Esophagus squamous epithelium (tissue), 5 donors: Measurements from ENCODE around the gene ANTXR1. TPM values are rescaled to one million over a fixed set of nuclear protein-coding genes. Genes with fewer than 3 reads are reported as not detected.
A peak's percentile ranks its signal among the peaks of the same experiment; 100 is the strongest.

ENCODE experiments used
- DNase-seq: peaks from one replicate; lab custom pipeline; 2025; lab: John Stamatoyannopoulos, UW
- H3K27ac ChIP-seq, 4 donors: fragments of 200-600 bp; sonication (generic); one replicate each; pipeline ENCODE4 v1.5.1; 2016 to 2019; ENCODE audit warnings: mild to moderate bottlenecking in 1 of 4
- H3K27me3 ChIP-seq, 4 donors: fragments of 200-600 bp; sonication (generic); 1 replicate in 3 of 4; 2 replicates in 1 of 4; pipeline versions ENCODE4 v1.5.1 to v1.6.0; 2017 to 2021; ENCODE audit warnings: antibody characterized with exemption in 1 of 4
- H3K36me3 ChIP-seq, 3 donors: fragments of 200-600 bp; sonication (generic); one replicate each; pipeline ENCODE4 v1.5.1; 2016 to 2019
- H3K4me1 ChIP-seq, 3 donors: fragments of 200-600 bp; sonication (generic); one replicate each; pipeline ENCODE4 v1.5.1; 2017 to 2019
- H3K4me3 ChIP-seq, 4 donors: fragments of 200-600 bp; sonication (generic); 1 replicate in 3 of 4; 2 replicates in 1 of 4; pipeline ENCODE4 v1.5.1; 2016 to 2019; ENCODE audit warnings: mild to moderate bottlenecking in 2 of 4, moderate library complexity in 1 of 4
- H3K9me3 ChIP-seq, 3 donors: fragments of 200-600 bp; sonication (generic); one replicate each; pipeline ENCODE4 v1.5.1; 2016 to 2019
- POLR2A ChIP-seq, 4 donors: fragments of 450-650 bp; IDR thresholded peaks; one replicate each; pipeline ENCODE4 v1.6.1; 2017; ENCODE audit warnings: antibody characterized with exemption in 4 of 4, mild to moderate bottlenecking in 4 of 4, moderate library complexity in 3 of 4
- WGBS, 2 donors: methylation state at CpG; one replicate each; pipeline ENCODE4 v1.1.5; 2018; 5-methylcytosine and 5-hydroxymethylcytosine counted together
- intact Hi-C: fragments of 100-400 bp; cut with DNase I; formaldehyde crosslinking; loops from one replicate; pipeline ENCODE4 v1.15.0; 2022
- total RNA-seq, 4 donors: library from RNA; depleted of rRNA; stranded (reverse); fragments of >200 nt; gene quantifications; one replicate each; pipeline ENCODE4 v1.1.0, GENCODE V29; 2016
- TF ChIP-seq, protein P1 (sequence below), 6 experiments: fragments of 450-650 bp in 4 of 6; fragments of 200-600 bp in 2 of 6; sonication (generic) in 2 of 6; IDR thresholded peaks; one replicate each; pipeline ENCODE4 v1.5.1; 2016 to 2019; ENCODE audit warnings: antibody characterized with exemption in 6 of 6, mild to moderate bottlenecking in 4 of 6, moderate library complexity in 4 of 6
- donor health status: DM: yes; HTN: yes; CAD: no.

ANTXR1 gene
- total RNA-seq, 4 donors from 2014 or later = 7.8 to 50.9 (median 17.3) TPM

DNA sequence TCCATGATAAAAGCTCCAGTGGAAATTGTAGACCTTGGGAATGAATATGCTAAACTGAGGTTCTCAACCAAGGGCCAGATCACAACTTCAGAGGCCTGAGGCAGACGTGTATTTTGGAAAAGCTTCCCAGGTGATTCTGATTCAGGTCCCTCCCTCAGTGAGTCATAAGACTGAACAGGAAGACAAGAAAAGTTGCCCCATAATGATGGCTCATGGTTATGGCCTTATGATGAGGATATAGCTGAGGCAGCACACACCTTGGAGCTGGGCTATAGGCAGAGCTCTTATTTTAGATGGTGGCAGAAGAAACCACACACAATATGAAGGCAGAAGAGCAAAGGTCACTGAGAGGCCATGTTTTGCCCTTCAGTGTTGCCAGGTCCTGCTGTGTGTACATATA lies 9.6 kb downstream of the ANTXR1 start:
- no peaks in the 10 kb centered on the region for H3K27me3 ChIP-seq
- H3K4me1 ChIP-seq = peaks cover 0 to 71% (median 27%) of the 10 kb centered on the region in 3 donors
- no peaks in the 10 kb centered on the region for H3K36me3 ChIP-seq
- TF ChIP-seq POLR2A (IDR thresholded peaks at IDR 0.05) = no peak
- TF ChIP-seq, protein P1, sequence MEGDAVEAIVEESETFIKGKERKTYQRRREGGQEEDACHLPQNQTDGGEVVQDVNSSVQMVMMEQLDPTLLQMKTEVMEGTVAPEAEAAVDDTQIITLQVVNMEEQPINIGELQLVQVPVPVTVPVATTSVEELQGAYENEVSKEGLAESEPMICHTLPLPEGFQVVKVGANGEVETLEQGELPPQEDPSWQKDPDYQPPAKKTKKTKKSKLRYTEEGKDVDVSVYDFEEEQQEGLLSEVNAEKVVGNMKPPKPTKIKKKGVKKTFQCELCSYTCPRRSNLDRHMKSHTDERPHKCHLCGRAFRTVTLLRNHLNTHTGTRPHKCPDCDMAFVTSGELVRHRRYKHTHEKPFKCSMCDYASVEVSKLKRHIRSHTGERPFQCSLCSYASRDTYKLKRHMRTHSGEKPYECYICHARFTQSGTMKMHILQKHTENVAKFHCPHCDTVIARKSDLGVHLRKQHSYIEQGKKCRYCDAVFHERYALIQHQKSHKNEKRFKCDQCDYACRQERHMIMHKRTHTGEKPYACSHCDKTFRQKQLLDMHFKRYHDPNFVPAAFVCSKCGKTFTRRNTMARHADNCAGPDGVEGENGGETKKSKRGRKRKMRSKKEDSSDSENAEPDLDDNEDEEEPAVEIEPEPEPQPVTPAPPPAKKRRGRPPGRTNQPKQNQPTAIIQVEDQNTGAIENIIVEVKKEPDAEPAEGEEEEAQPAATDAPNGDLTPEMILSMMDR (IDR thresholded peaks at IDR 0.05) = no peak
- H3K9me3 ChIP-seq = no peaks in the 10 kb centered on the region
- intact Hi-C loops = no loop called here
- H3K27ac ChIP-seq = peak overlapping the region in 2 of 4 donors; percentile 11 to 36
- no peak for DNase-seq
- H3K4me3 ChIP-seq = no peak overlapping the region
- 13 to 33% methylated on average over 1 of the region's 1 CpG for WGBS, 2 donors

DNA sequence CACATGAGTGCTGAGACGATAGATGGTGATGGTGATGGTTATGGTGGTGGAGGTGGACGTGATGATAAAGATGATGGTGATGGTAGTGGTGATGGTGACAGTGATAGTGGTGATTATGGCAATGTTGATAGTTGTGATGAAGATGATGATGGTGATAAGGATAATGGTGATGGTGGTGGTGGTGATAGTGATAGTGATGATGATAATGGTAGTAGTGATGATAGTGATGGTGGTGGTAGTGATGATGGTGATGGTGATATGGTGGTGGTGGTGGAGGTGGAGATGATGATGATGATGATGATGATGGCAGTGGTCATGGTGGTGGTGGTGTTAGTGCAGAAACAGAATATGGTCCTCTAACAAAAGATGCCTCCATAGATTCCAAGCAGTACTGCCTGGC lies 10.3 kb downstream of the ANTXR1 start:
- H3K9me3 ChIP-seq = no peaks in the 10 kb centered on the region
- TF ChIP-seq POLR2A (IDR thresholded peaks at IDR 0.05) = no peak
- TF ChIP-seq, protein P1 (IDR thresholded peaks at IDR 0.05) = no peak
- intact Hi-C loops = no loop called here
- H3K36me3 ChIP-seq = no peaks in the 10 kb centered on the region
- peak overlapping the region in 2 of 4 donors; percentile 11 to 36 for H3K27ac ChIP-seq
- WGBS, 2 donors = 90 to 94% methylated on average over 2 of the region's 2 CpGs
- H3K4me3 ChIP-seq = no peak overlapping the region
- no peaks in the 10 kb centered on the region for H3K27me3 ChIP-seq
- DNase-seq = no peak
- peaks cover 0 to 64% (median 27%) of the 10 kb centered on the region in 3 donors for H3K4me1 ChIP-seq

DNA sequence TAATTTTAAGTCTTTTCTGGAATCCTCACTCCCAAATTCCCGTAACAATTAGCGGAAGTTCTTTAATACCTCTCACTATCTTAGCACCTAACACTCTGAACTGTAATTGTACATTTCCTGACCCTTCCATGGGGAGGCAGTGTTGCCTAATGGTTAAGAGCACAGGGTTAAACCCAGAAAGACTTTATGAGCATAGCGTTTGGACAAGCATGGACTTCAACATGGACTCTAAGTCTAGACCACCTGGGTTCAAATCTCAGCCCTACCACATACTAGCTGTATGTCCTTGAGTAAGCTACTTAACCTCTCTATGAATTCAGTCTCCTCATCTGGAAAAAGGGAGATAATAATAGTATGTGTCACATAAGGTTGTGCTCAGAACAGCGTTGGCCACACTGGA lies 13.0 kb downstream of the ANTXR1 start:
- no peaks in the 10 kb centered on the region for H3K9me3 ChIP-seq
- no peaks in the 10 kb centered on the region for H3K27me3 ChIP-seq
- WGBS, 2 donors = 56 to 64% methylated on average over 4 of the region's 4 CpGs
- TF ChIP-seq, protein P1 (IDR thresholded peaks at IDR 0.05) = peak in 5 of 6 experiments; percentile 47 to 78 (median 65)
- no peak for TF ChIP-seq POLR2A (IDR thresholded peaks at IDR 0.05)
- no peaks in the 10 kb centered on the region for H3K36me3 ChIP-seq
- H3K27ac ChIP-seq = peak overlapping the region in 1 of 4 donors; percentile 19
- H3K4me3 ChIP-seq = no peak overlapping the region
- H3K4me1 ChIP-seq = peaks cover 0 to 36% (median 19%) of the 10 kb centered on the region in 3 donors
- intact Hi-C loops = loop anchor here (5.0 kb wide), 1 partner anchor 281 kb away; no protein-coding TSS in a partner anchor
- DNase-seq = no peak

DNA sequence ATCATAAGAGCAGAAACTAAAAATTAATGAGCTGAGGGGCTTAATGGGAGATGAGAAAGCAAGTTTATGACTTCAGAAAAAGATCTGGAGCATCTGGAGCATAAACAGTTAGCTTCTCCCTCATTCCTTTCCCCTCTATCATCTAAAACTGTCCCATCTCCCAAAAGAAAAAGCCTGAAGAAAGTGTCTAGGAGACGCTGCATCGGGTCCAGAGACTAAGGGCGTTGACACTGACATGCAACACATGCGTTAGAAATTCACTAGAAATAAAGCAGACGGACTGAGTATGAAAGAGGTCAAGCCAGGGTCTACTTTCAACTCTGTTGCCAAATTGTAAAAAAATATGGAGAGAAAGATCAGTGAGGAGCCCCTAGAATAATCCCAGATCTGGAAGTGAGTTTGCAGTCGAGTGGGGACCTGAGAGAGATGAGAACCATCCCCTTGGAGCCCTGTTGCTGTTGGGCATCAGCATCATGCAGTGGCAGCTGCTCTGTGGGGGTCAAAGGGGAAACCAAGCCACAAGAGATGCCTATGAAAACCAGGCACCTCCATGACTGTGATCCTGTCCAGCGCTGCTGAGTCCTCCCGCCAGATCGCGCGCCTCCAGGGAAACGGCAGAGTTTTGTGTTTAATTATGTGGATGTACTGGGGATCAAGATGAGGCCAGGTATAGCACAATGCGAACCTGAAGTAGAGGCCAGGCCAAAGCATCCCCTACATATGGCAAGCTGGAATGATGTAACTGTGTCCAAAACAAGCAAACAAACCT lies 13.9 kb downstream of the ANTXR1 start:
- DNase-seq = no peak
- H3K4me3 ChIP-seq = no peak overlapping the region

More for the DNA sequence above, 13.9 kb downstream of the ANTXR1 start:
- TF ChIP-seq, protein P1 (IDR thresholded peaks at IDR 0.05) = no peak
- TF ChIP-seq POLR2A (IDR thresholded peaks at IDR 0.05) = no peak
- Histone ChIP-seq H3K36me3 (no peaks in the 10 kb centered on the region), H3K9me3 (no peaks in the 10 kb centered on the region), H3K27me3 (no peaks in the 10 kb centered on the region), H3K4me1 (peaks cover 0 to 36% (median 13%) of the 10 kb centered on the region in 3 donors), H3K27ac (peak overlapping the region in 1 of 4 donors; percentile 17)
- intact Hi-C loops = loop anchor here (5.0 kb wide), 1 partner anchor 280 kb away; no protein-coding TSS in a partner anchor
- 75 to 85% methylated on average over 12 to 13 of the region's 13 CpGs for WGBS, 2 donors
